Cardiac septum (tissue), 1 donor: ENCODE data around the gene TMEM214. TPM values are rescaled to one million over a fixed set of nuclear protein-coding genes. Genes with fewer than 3 reads are reported as not detected.

Experiments
- DNase-seq: peaks from one replicate; pipeline ENCODE4 v3.0.0-alpha.2; 2020; ENCODE audit warnings: low spot score
- intact Hi-C: fragments of 100-400 bp; cut with DNase I; formaldehyde crosslinking; loops from one replicate; pipeline ENCODE4 v1.14.0; 2022
- long read RNA-seq: library from polyadenylated mRNA; unstranded; transcript quantifications from one replicate; pipeline ENCODE4 v2.0.0, GENCODE V29; 2021
- total RNA-seq: library from RNA; stranded (reverse); fragmentation: NEBNext Ultra II Directional; extraction: Animal tissue kit (Norgen Biotek cat#: 25700); gene quantifications from one replicate; pipeline ENCODE4 v1.2.1, GENCODE V29; 2021
- donor health status: DM: no; HTN: no; CAD: no.

The TMEM214 gene, protein sequence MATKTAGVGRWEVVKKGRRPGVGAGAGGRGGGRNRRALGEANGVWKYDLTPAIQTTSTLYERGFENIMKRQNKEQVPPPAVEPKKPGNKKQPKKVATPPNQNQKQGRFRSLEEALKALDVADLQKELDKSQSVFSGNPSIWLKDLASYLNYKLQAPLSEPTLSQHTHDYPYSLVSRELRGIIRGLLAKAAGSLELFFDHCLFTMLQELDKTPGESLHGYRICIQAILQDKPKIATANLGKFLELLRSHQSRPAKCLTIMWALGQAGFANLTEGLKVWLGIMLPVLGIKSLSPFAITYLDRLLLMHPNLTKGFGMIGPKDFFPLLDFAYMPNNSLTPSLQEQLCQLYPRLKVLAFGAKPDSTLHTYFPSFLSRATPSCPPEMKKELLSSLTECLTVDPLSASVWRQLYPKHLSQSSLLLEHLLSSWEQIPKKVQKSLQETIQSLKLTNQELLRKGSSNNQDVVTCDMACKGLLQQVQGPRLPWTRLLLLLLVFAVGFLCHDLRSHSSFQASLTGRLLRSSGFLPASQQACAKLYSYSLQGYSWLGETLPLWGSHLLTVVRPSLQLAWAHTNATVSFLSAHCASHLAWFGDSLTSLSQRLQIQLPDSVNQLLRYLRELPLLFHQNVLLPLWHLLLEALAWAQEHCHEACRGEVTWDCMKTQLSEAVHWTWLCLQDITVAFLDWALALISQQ
- 40.3 TPM for total RNA-seq
- long read RNA-seq, transcript TMEM214-201 (17 exons, 2,990 nt): major isoform, 8 of 26 reads
- long read RNA-seq, partial matches to known transcripts: 9 of 26 reads
- long read RNA-seq, other reads (novel, unspliced or antisense): 9 of 26 reads

GRCh38 chr2:27032495-27033252 lies at the start of gene TMEM214:
TSS of gene TMEM214 (plus strand) at chr2:27032965. CDS start at chr2:27033016, 51 bp downstream.
- DNase-seq: peak; percentile 96
- intact Hi-C loops: loop anchor here (2.0 to 5.0 kb wide), 2 partner anchors 40 to 52 kb away; partner anchors contain the start of gene OST4

GRCh38 chr2:26983746-26984145 lies 49.0 kb upstream of the TMEM214 start:
- no peak for DNase-seq
- intact Hi-C loops: no loop called here

DNA sequence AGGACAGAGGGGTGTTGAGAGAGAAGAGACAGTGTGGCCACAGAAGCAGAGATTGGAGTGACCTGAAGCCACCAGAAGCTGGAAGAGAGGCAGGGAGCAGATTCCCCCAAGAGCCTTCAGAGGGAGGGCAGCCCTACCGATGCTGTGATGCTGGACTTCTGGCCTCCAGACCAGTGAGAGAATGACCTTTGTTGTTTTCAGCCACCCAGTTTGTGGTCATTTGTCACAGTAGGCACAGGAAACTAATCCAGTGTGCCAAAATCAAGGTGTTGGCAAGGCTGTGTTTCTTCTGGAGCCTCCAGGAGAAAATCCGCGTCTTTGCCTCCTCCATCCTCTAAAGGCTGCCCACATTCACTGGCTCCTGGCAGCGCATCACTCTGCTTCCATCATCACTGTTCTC lies 47.0 kb upstream of the TMEM214 start:
- intact Hi-C loops: no loop called here
- DNase-seq: no peak

- DNase-seq: no peak
- intact Hi-C loops: no loop called here
These were observed 46.2 kb upstream of the TMEM214 start for GRCh38 chr2:26986576-26986975.

GRCh38 chr2:26988058-26988860 lies 44.5 kb upstream of the TMEM214 start:
- intact Hi-C loops: no loop called here
- no peak for DNase-seq

- intact Hi-C loops: no loop called here
- no peak for DNase-seq
These were observed 43.6 kb upstream of the TMEM214 start for GRCh38 chr2:26989156-26989555.

- no peak for DNase-seq
- intact Hi-C loops: no loop called here
These were observed 41.0 kb upstream of the TMEM214 start for GRCh38 chr2:26991717-26992116.

DNA sequence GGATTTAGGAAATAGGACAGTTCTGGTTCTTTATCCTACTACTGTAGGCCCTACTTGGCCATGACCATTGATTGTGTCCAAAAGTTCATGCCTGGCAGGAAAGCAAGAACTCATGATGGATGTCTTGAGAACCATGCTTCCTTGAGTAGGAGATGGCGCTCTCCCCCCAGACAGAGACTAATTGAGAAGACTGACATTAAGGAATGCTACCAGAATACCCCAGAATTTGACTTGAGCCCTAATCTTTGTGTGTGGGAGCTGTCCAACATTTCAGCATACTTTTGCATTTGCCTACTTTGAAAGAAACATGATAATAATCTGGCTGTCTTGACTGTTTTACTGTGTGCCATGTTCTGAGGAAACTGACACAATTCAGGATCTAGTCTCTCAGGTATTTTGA lies 39.0 kb upstream of the TMEM214 start:
- intact Hi-C loops: no loop called here
- DNase-seq: no peak

GRCh38 chr2:26994983-26995382 lies 37.8 kb upstream of the TMEM214 start:
- intact Hi-C loops: no loop called here

DNA sequence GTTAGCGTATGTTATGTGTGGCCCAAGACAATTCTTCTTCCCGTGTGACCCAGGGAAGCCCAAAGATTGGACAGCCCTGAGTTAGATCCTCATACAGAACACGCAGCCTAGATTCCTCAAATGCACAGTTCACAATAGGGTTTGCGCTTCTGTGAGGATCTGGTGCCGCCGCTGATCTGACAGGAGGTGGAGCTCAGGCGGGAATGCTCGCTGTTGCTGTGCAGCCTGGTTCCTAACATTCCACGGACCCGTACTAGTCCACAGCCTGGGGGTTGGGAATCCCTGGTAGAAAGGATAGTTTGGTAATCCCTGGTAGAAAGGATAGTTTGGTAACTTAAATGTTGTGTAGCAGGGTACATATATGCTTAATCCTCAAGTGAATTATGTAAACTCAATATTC lies 35.4 kb upstream of the TMEM214 start:
- intact Hi-C loops: no loop called here
- no peak for DNase-seq

More at GRCh38 chr2:26994983-26995382, 37.8 kb upstream of the TMEM214 start:
- no peak for DNase-seq

GRCh38 chr2:26998323-26998722 lies 34.4 kb upstream of the TMEM214 start:
- intact Hi-C loops: no loop called here
- DNase-seq: no peak

DNA sequence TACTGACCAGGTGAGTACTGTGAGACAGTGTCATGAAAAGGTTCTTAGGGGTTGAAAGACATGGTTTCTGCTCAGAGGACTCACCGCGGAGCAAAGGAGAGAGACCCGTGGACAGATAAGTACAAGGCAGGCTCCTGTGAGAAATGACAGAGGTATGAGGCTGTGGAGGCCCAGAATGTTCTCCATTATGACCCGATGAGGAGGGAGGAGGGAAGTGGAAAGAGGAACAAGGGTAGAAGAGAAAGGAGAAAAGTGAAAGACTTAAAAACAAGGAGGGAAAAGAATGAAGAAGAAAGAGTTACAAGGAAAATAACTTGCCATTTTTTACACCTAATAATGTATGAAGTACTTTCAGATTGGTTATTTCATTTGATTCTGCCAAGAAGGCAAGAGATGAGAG lies 32.5 kb upstream of the TMEM214 start:
- intact Hi-C loops: no loop called here
- no peak for DNase-seq

DNA sequence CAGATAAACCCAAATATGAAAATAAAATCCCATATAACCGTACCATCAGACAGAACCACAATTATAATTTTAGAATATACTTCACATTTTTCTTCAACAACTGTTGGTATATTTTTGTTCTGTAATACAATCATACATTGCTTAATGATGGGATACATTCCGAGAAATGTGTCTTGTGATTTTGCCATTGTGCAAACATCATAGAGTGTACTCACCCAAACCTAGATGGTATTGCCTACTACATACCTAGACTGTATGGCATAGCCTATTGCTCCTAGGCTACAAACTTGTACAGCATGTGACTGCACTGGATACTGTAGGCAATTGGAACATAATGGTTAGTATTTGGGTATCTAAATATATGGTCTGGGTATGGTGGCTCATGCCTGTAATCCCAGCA lies 31.8 kb upstream of the TMEM214 start:
- intact Hi-C loops: no loop called here

DNA sequence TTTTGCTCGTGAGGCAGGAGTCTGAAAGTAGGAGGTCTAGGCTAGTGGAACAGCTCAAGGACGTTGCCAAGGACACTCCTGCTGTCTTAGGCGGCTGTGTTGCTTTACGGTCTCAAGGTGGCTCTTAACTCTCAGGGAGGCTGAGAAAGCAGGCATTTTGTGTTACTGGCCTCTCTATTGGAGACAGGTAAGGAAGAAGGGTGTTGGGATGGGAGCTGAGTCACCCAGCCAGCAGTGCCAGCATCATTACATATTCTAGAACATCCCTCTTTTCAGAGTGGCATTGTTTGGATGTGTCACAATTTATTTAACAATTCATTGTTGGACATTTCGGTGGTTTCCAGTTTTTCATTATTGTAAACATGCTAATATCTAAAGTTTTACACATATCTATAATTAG lies 30.8 kb upstream of the TMEM214 start:
- intact Hi-C loops: no loop called here

More for the DNA sequence above, 31.8 kb upstream of the TMEM214 start:
- no peak for DNase-seq

GRCh38 chr2:27003007-27003406 lies 29.8 kb upstream of the TMEM214 start:
- intact Hi-C loops: no loop called here
- no peak for DNase-seq

More for the DNA sequence above, 30.8 kb upstream of the TMEM214 start:
- no peak for DNase-seq

- intact Hi-C loops: no loop called here
- DNase-seq: no peak
These were observed 28.9 kb upstream of the TMEM214 start for GRCh38 chr2:27003857-27004256.

DNA sequence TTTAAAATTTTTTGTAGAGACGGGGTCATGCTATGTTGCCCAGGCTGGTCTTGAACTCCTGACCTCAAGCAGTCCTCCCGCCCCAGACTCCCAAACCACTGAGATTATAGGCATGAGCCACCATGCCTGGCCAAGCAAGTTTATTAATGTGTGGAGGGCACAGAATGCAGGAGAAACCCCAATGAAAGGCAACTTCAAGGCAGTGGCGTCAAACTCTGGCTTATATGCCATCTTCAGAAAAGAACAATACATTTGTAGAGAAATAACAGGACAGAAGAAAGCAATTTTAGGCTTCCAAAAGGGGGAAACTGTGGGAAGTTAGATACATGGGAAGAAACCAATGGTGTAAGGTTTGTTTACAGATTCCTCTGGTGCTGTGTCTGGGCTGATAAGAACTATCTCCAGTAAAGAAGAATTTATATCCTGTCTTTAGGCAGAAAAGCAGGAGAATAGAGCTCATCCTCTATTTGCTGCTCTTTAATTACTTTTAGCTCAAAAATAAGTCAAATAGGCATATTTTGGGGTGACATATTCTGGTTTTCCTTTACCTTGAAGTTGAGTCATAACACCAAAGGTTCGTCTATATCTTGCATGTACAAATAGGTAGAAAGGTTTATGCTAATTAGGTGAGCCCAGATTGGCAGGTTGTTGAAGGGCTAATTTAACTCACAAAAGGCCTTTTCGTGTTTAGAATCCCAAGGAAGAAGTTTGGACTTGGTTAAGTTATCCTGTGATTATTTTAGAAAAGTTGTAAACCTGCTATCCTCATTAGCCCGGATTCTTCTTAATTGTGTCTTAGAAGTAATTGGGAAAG lies 26.0 kb upstream of the TMEM214 start:
- intact Hi-C loops: no loop called here
- no peak for DNase-seq
